HG03280 (cell line): Measurements from ENCODE around the gene EEF2K.
"Not testable (repeated sequence)": the region's sequence is repeated elsewhere in the genome, so short reads cannot be mapped to it uniquely, and the experiment has no call there.

ENCODE experiments used
- ATAC-seq: cut with Tn5 transposase; IDR thresholded peaks from one replicate; pipeline ENCODE4 v1.9.1; 2021; ENCODE audit warnings: mild to moderate bottlenecking, moderate library complexity; ENCODE audit not compliant: unreplicated experiment

The EEF2K gene

GRCh38 chr16:22206013-22206841 is at the start of gene EEF2K:
EEF2K (plus strand) TSS chr16:22206278; CDS start chr16:22225730, 19,452 bp downstream.
- peak; percentile 78 for ATAC-seq

GRCh38 chr16:22161401-22161800 is 44.7 kb upstream of the EEF2K start:
- ATAC-seq, result no peak

GRCh38 chr16:22161999-22162655 is 44.0 kb upstream of the EEF2K start, which contains the start of gene SDR42E2:
SDR42E2 (plus strand) TSS chr16:22162506; CDS start chr16:22165583, 3,077 bp downstream.
- no peak for ATAC-seq

GRCh38 chr16:22162656-22163009 is 43.4 kb upstream of the EEF2K start:
- ATAC-seq, result no peak

GRCh38 chr16:22163806-22164205 is 42.3 kb upstream of the EEF2K start:
- no peak for ATAC-seq

GRCh38 chr16:22164482-22164881 is 41.6 kb upstream of the EEF2K start:
- no peak for ATAC-seq

GRCh38 chr16:22165508-22166285 is 40.4 kb upstream of the EEF2K start:
- no peak for ATAC-seq

GRCh38 chr16:22171953-22172352 is 34.1 kb upstream of the EEF2K start:
- no peak for ATAC-seq

GRCh38 chr16:22172642-22173041 is 33.4 kb upstream of the EEF2K start:
- not testable (repeated sequence) for ATAC-seq

- no peak for ATAC-seq
These were observed 31.4 kb upstream of the EEF2K start for GRCh38 chr16:22174642-22175041.

- no peak for ATAC-seq
These were observed 27.8 kb upstream of the EEF2K start for GRCh38 chr16:22177968-22178930.

- no peak for ATAC-seq
These were observed 24.7 kb upstream of the EEF2K start for GRCh38 chr16:22181426-22181825.

- no peak for ATAC-seq
These were observed 24.2 kb upstream of the EEF2K start for GRCh38 chr16:22181843-22182242.

GRCh38 chr16:22183335-22183734 is 22.7 kb upstream of the EEF2K start:
- ATAC-seq, result no peak

GRCh38 chr16:22183901-22184614 is 22.0 kb upstream of the EEF2K start:
- ATAC-seq, result no peak

GRCh38 chr16:22184615-22184968 is 21.5 kb upstream of the EEF2K start:
- no peak for ATAC-seq

GRCh38 chr16:22186517-22186916 is 19.6 kb upstream of the EEF2K start:
- no peak for ATAC-seq

GRCh38 chr16:22188267-22188594 is 17.8 kb upstream of the EEF2K start:
- ATAC-seq, result no peak

- ATAC-seq, result no peak
These were observed 17.3 kb upstream of the EEF2K start for GRCh38 chr16:22188595-22189442.
